HG02763 (cell line): ENCODE measurements around the gene EGFLAM.
"Not testable (repeated sequence)": the region's sequence is repeated elsewhere in the genome, so short reads cannot be mapped to it uniquely, and the experiment has no call there.

ENCODE experiments used
- ATAC-seq: cut with Tn5 transposase; IDR thresholded peaks from one replicate; pipeline ENCODE4 v1.9.1; 2021; ENCODE audit warnings: mild to moderate bottlenecking, moderate library complexity; ENCODE audit not compliant: unreplicated experiment

Gene EGFLAM

GRCh38 chr5:38323645-38324295 lies 65.4 kb downstream of the EGFLAM start:
- no peak for ATAC-seq

- ATAC-seq, result no peak
Measured at GRCh38 chr5:38329132-38329715, 70.9 kb downstream of the EGFLAM start.

- ATAC-seq, result no peak
Measured at GRCh38 chr5:38330207-38330606, 71.8 kb downstream of the EGFLAM start.

- no peak for ATAC-seq
Measured at GRCh38 chr5:38331831-38332230, 73.5 kb downstream of the EGFLAM start.

- ATAC-seq, result not testable (repeated sequence)
Measured at GRCh38 chr5:38333181-38333580, 74.8 kb downstream of the EGFLAM start.

GRCh38 chr5:38338455-38338854 lies 80.1 kb downstream of the EGFLAM start:
- no peak for ATAC-seq

GRCh38 chr5:38339446-38339845 lies 81.1 kb downstream of the EGFLAM start:
- no peak for ATAC-seq

GRCh38 chr5:38341056-38341455 lies 82.7 kb downstream of the EGFLAM start:
- no peak for ATAC-seq

- ATAC-seq, result no peak
Measured at GRCh38 chr5:38341641-38342040, 83.3 kb downstream of the EGFLAM start.

- ATAC-seq, result no peak
Measured at GRCh38 chr5:38342261-38342660, 83.9 kb downstream of the EGFLAM start.

- no peak for ATAC-seq
Measured at GRCh38 chr5:38344891-38345290, 86.5 kb downstream of the EGFLAM start.

GRCh38 chr5:38346593-38346992 lies 88.2 kb downstream of the EGFLAM start:
- ATAC-seq, result no peak

- no peak for ATAC-seq
Measured at GRCh38 chr5:38347040-38347763, 88.8 kb downstream of the EGFLAM start.

GRCh38 chr5:38347896-38348295 lies 89.5 kb downstream of the EGFLAM start:
- no peak for ATAC-seq

- ATAC-seq, result no peak
Measured at GRCh38 chr5:38360323-38361061, 102.1 kb downstream of the EGFLAM start.

GRCh38 chr5:38362713-38363112 lies 104.4 kb downstream of the EGFLAM start:
- no peak for ATAC-seq

GRCh38 chr5:38364825-38365224 lies 106.5 kb downstream of the EGFLAM start:
- ATAC-seq, result no peak

GRCh38 chr5:38367410-38367809 lies 109.1 kb downstream of the EGFLAM start:
- no peak for ATAC-seq

GRCh38 chr5:38367966-38368365 lies 109.6 kb downstream of the EGFLAM start:
- no peak for ATAC-seq

- ATAC-seq, result no peak
Measured at GRCh38 chr5:38369692-38370091, 111.3 kb downstream of the EGFLAM start.

GRCh38 chr5:38370358-38371100 lies 112.2 kb downstream of the EGFLAM start:
- ATAC-seq, result no peak
